WTC11 (cell line): ENCODE measurements around the gene IAH1. TPM values are rescaled to one million over a fixed set of nuclear protein-coding genes. Genes with fewer than 3 reads are reported as not detected.

Experiments
- ATAC-seq: fragments of 200-7000 bp; cut with Tn5 transposase; 2 replicates; pipeline ENCODE4 v1.10.0; 2021; ENCODE audit warnings: mild to moderate bottlenecking, moderate library complexity
- CTCF ChIA-PET: fragments of 300-600 bp; sonication (Branson Sonifier 250); formaldehyde crosslinking; loops from one replicate; lab custom pipeline; 2021; ENCODE audit warnings: antibody characterized with exemption; lab: Charles Lee
- POLR2A ChIA-PET: fragments of 350-600 bp; sonication (Branson Sonifier 250); formaldehyde crosslinking; loops from one replicate; lab custom pipeline; 2021; ENCODE audit warnings: antibody characterized with exemption; lab: Charles Lee
- DNase-seq: peaks from one replicate; pipeline ENCODE4 v3.0.0; 2021; ENCODE audit warnings: low spot score
- H3K27ac Mint-ChIP-seq: 2 replicates; pipeline ENCODE4 v1.8.0; 2021; ENCODE audit warnings: mixed read lengths
- H3K27me3 Mint-ChIP-seq: 2 replicates; pipeline ENCODE4 v1.8.0; 2021; ENCODE audit warnings: low read depth, mild to moderate bottlenecking, moderate library complexity, mixed read lengths
- H3K36me3 Mint-ChIP-seq: 2 replicates; pipeline ENCODE4 v1.8.0; 2021; ENCODE audit warnings: mixed read lengths
- H3K4me1 Mint-ChIP-seq: 2 replicates; pipeline ENCODE4 v1.8.0; 2022; ENCODE audit warnings: mixed read lengths
- H3K4me3 Mint-ChIP-seq: 2 replicates; pipeline ENCODE4 v1.8.0; 2021; ENCODE audit warnings: mild to moderate bottlenecking, moderate library complexity, mixed read lengths
- H3K9me3 Mint-ChIP-seq: 2 replicates; pipeline ENCODE4 v1.8.0; 2021; ENCODE audit warnings: mixed read lengths
- AR ChIP-seq: fragments of 250-450 bp; sonication (Bioruptor Pico); IDR thresholded peaks from 2 replicates; pipeline ENCODE4 v1.9.0; 2021; ENCODE audit warnings: mild to moderate bottlenecking
- ATF6 ChIP-seq: sonication (generic); formaldehyde crosslinking; IDR thresholded peaks from 2 replicates; pipeline ENCODE4 v1.8.1; 2023; ENCODE audit warnings: mild to moderate bottlenecking, missing genetic modification reagents
- CDX4 ChIP-seq: fragments of 250-450 bp; sonication (Bioruptor Pico); IDR thresholded peaks from 2 replicates; pipeline ENCODE4 v1.9.0; 2021; ENCODE audit warnings: moderate library complexity, mild to moderate bottlenecking, inconsistent platforms, borderline replicate concordance
- CREB1 ChIP-seq: sonication (generic); formaldehyde crosslinking; IDR thresholded peaks from 2 replicates; pipeline ENCODE4 v1.8.0; 2023; ENCODE audit warnings: mild to moderate bottlenecking, missing genetic modification reagents
- FOXJ3 ChIP-seq: sonication (generic); formaldehyde crosslinking; IDR thresholded peaks from 2 replicates; pipeline ENCODE4 v1.9.0; 2021; ENCODE audit warnings: missing genetic modification reagents, mild to moderate bottlenecking, borderline replicate concordance
- HMGXB4 ChIP-seq: sonication (generic); formaldehyde crosslinking; IDR thresholded peaks from 2 replicates; pipeline ENCODE4 v1.8.1; 2023; ENCODE audit warnings: mild to moderate bottlenecking, moderate library complexity, missing genetic modification reagents
- NR2C2 ChIP-seq: sonication (generic); formaldehyde crosslinking; IDR thresholded peaks from 2 replicates; pipeline ENCODE4 v1.8.0; 2022; ENCODE audit warnings: mild to moderate bottlenecking, missing genetic modification reagents
- OVOL2 ChIP-seq: fragments of 250-450 bp; sonication (Bioruptor Pico); IDR thresholded peaks from 2 replicates; pipeline ENCODE4 v1.9.0; 2021; ENCODE audit warnings: mild to moderate bottlenecking, borderline replicate concordance
- RELA ChIP-seq: sonication (generic); formaldehyde crosslinking; IDR thresholded peaks from 2 replicates; pipeline ENCODE4 v1.8.1; 2022; ENCODE audit warnings: missing genetic modification reagents, mild to moderate bottlenecking, borderline replicate concordance
- RORB ChIP-seq: fragments of 250-450 bp; sonication (Bioruptor Pico); IDR thresholded peaks from 2 replicates; pipeline ENCODE4 v1.9.0; 2021; ENCODE audit warnings: mild to moderate bottlenecking
- SMAD3 ChIP-seq: sonication (generic); formaldehyde crosslinking; IDR thresholded peaks from 2 replicates; pipeline ENCODE4 v1.8.0; 2022; ENCODE audit warnings: missing genetic modification reagents, mild to moderate bottlenecking, borderline replicate concordance
- STAT6 ChIP-seq: sonication (generic); formaldehyde crosslinking; conservative IDR thresholded peaks from 2 replicates; pipeline ENCODE4 v1.8.1; 2023; ENCODE audit warnings: mild to moderate bottlenecking, low read depth, missing genetic modification reagents, moderate library complexity
- USF1 ChIP-seq: sonication (generic); formaldehyde crosslinking; IDR thresholded peaks from 2 replicates; pipeline ENCODE4 v1.8.0; 2022; ENCODE audit warnings: mild to moderate bottlenecking, missing genetic modification reagents
- ZBTB43 ChIP-seq: sonication (generic); formaldehyde crosslinking; IDR thresholded peaks from 2 replicates; pipeline ENCODE4 v1.8.1; 2023; ENCODE audit warnings: mild to moderate bottlenecking, missing genetic modification reagents
- ZNF121 ChIP-seq: sonication (generic); formaldehyde crosslinking; IDR thresholded peaks from 2 replicates; pipeline ENCODE4 v1.8.0; 2023; ENCODE audit warnings: missing genetic modification reagents
- ZNF138 ChIP-seq: sonication (generic); formaldehyde crosslinking; conservative IDR thresholded peaks from 2 replicates; pipeline ENCODE4 v1.8.1; 2022; ENCODE audit warnings: mild to moderate bottlenecking, moderate library complexity, missing genetic modification reagents
- ZNF416 ChIP-seq: fragments of 250-450 bp; sonication (Bioruptor Pico); IDR thresholded peaks from 2 replicates; pipeline ENCODE4 v1.9.0; 2021; ENCODE audit warnings: mild to moderate bottlenecking, inconsistent platforms
- ZNF423 ChIP-seq: fragments of 250-450 bp; sonication (Bioruptor Pico); IDR thresholded peaks from 2 replicates; pipeline ENCODE4 v2.1.2; 2022; ENCODE audit warnings: mild to moderate bottlenecking, moderate library complexity
- ZNF512 ChIP-seq: sonication (generic); formaldehyde crosslinking; IDR thresholded peaks from 2 replicates; pipeline ENCODE4 v1.8.1; 2022; ENCODE audit warnings: missing genetic modification reagents, borderline replicate concordance
- ZNF671 ChIP-seq: fragments of 250-450 bp; sonication (Bioruptor Pico); IDR thresholded peaks from 2 replicates; pipeline ENCODE4 v1.8.0; 2021; ENCODE audit warnings: mild to moderate bottlenecking
- total RNA-seq: library from RNA; stranded (reverse); gene quantifications from 3 replicates; pipeline ENCODE4 v1.2.3, GENCODE V29; 2021

The IAH1 gene
- total RNA-seq, 1 experiment from 2014 or later, result 14.4 TPM

- TF ChIP-seq HMGXB4 (CRISPR knock-in tag), result no peak
These were observed 13.8 kb upstream of the IAH1 start (continued) for GRCh38 chr2:9460441-9461017.

GRCh38 chr2:9461079-9461478 lies 13.3 kb upstream of the IAH1 start:
- Mint-ChIP-seq H3K4me3 (no peak overlapping the region), H3K27me3 (no peaks in the 10 kb centered on the region), H3K9me3 (no peaks in the 10 kb centered on the region), H3K4me1 (peaks cover 6% of the 10 kb centered on the region), H3K27ac (no peak overlapping the region), H3K36me3 (peaks cover 43% of the 10 kb centered on the region)
- CTCF ChIA-PET, result no interaction called here
- ATAC-seq, result no peak
- DNase-seq, result no peak
- no peak for TF ChIP-seq ZNF138 (CRISPR knock-in tag)
- POLR2A ChIA-PET, result no interaction called here

GRCh38 chr2:9462313-9462712 lies 12.0 kb upstream of the IAH1 start:
- H3K9me3 Mint-ChIP-seq, result no peaks in the 10 kb centered on the region
- ChIA-PET CTCF (no interaction called here), POLR2A (no interaction called here)
- H3K4me1 Mint-ChIP-seq, result peaks cover 6% of the 10 kb centered on the region
- H3K4me3 Mint-ChIP-seq, result no peak overlapping the region
- no peaks in the 10 kb centered on the region for H3K27me3 Mint-ChIP-seq
- H3K27ac Mint-ChIP-seq, result no peak overlapping the region
- DNase-seq (no peak), ATAC-seq (no peak)
- H3K36me3 Mint-ChIP-seq, result peaks cover 42% of the 10 kb centered on the region
- TF ChIP-seq ZBTB43 (CRISPR knock-in tag), result no peak
- TF ChIP-seq ZNF423 (CRISPR knock-in tag), result no peak
- no peak for TF ChIP-seq USF1
- no peak for TF ChIP-seq NR2C2 (CRISPR knock-in tag)
- no peak for TF ChIP-seq ZNF416 (CRISPR knock-in tag)
- TF ChIP-seq RORB (CRISPR knock-in tag), result no peak
- no peak for TF ChIP-seq STAT6
- no peak for TF ChIP-seq ZNF121
- TF ChIP-seq ZNF512 (CRISPR knock-in tag), result no peak
- no peak for TF ChIP-seq OVOL2 (CRISPR knock-in tag)
- no peak for TF ChIP-seq FOXJ3 (CRISPR knock-in tag)
- TF ChIP-seq RELA (CRISPR knock-in tag), result no peak
- TF ChIP-seq AR, result no peak
- no peak for TF ChIP-seq SMAD3
- no peak for TF ChIP-seq CREB1 (CRISPR knock-in tag)
- TF ChIP-seq ZNF671 (CRISPR knock-in tag), result no peak
- no peak for TF ChIP-seq CDX4 (CRISPR knock-in tag)
- no peak for TF ChIP-seq ATF6
